ENCODE data around the gene SPATA31A5.
"Not testable (repeated sequence)": the region's sequence is repeated elsewhere in the genome, so short reads cannot be mapped to it uniquely, and the experiment has no call there.

The SPATA31A5 gene

GRCh38 chr9:60914107-60914506 is at the start of gene SPATA31A5:
SPATA31A5 (plus strand) TSS chr9:60914407; CDS start chr9:60914436, 29 bp downstream.
- not testable (repeated sequence) for DNase-seq

- not testable (repeated sequence) for DNase-seq
These were observed 48.8 kb downstream of the SPATA31A5 start for GRCh38 chr9:60962990-60963350.

DNA sequence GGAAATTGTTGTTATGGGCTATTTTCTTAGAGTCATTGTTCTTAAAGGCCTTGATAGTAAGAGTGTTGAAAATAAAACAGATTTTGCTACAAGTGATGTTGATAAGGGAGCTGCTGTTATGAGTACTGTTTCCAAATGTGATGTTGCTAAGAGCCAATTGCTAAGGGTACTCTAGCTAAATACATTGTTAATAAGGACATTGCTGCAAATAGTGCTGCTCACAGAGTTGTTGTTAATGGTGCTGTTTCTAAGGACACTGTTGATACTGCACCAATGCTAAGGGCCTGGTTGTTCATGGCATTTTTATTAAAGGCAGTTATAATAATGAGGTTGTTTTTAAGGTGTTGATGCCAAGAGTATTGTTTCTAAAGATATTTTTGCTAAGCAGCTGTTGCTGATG is 52.2 kb downstream of the SPATA31A5 start:
- DNase-seq, result not testable (repeated sequence)

Measured in NCI-H345 (cell line).